HG03354 (cell line): Measurements from ENCODE around the gene TRIM36.

Source experiments
- ATAC-seq: cut with Tn5 transposase; IDR thresholded peaks from one replicate; pipeline ENCODE4 v1.9.1; 2021; ENCODE audit warnings: mild to moderate bottlenecking; ENCODE audit not compliant: unreplicated experiment, poor library complexity, severe bottlenecking

TRIM36 gene, protein sequence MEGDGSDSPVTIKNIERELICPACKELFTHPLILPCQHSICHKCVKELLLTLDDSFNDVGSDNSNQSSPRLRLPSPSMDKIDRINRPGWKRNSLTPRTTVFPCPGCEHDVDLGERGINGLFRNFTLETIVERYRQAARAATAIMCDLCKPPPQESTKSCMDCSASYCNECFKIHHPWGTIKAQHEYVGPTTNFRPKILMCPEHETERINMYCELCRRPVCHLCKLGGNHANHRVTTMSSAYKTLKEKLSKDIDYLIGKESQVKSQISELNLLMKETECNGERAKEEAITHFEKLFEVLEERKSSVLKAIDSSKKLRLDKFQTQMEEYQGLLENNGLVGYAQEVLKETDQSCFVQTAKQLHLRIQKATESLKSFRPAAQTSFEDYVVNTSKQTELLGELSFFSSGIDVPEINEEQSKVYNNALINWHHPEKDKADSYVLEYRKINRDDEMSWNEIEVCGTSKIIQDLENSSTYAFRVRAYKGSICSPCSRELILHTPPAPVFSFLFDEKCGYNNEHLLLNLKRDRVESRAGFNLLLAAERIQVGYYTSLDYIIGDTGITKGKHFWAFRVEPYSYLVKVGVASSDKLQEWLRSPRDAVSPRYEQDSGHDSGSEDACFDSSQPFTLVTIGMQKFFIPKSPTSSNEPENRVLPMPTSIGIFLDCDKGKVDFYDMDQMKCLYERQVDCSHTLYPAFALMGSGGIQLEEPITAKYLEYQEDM

DNA sequence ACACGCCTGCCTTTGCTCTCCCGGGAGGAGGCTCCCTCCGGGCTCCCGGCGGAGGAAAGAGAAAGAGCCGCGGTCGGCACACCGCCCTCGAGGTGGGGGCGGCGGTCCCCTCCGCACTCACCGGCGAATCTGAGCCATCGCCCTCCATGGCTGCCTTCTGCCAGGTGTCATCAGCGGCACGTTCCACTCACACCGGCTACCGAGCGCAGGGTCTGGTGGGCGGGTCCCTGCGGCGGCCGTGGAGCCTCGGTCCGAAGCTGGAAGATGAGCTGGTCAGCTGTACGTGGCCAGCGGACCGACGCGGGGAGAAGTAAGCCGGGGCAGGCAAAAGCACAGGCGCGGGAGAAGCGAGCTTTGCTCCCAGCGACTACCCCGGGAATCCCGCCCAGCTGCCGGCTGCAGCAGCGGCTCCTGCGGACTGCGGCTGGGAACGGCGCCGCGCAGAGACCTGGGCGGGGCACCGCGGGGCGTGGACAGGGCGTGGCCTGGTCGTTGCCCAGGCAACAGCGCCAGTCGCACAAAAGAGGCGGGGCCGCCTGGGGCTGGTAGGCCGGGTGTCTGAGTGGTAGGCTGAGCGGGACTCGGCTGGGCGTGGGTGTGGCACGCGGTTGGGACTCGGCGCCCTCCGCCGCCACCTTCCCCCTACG, at the start of gene TRIM36:
TRIM36 (minus strand) TSS at position 422 of the 647 bp plus-strand sequence; CDS start at position 148, 274 bp downstream.
- peak; percentile 97 for ATAC-seq

DNA sequence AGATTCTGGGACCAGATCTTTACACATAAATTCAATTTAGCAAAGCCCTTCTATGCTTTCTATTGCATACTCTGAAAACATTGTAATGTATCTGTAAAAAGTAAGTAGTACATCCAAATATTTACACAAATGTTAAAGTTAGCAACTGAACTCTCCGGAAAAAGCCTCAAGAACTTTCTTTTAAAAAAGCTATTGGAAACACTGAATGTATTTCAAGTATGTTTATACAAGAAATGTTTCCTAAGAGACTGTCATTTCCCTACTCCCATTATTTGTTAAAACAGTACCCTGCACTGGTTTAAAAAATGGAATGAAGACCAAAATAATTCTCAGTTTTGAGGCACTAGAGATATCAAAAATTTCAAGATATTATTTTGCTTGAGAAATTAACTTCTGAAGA, 44.8 kb upstream of the TRIM36 start:
- no peak for ATAC-seq

DNA sequence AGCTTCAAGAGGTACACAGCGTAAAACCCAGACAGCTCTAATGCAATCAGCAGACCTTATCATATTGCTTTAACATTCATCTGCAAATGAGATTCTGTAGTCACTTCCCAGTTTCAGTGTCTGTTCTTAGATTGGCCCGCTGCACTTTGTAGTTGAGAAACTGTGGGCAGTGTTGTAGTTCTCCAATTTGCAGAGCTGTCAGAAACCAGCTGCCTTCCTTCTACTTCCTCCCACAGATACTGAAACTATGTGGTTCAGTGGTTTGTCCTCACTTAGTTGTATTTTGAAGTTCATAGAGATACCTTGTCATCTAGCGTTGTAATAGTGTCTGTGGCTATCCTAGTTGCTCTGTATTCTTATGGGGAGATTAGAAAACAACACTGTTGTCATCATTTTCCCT, 39.6 kb upstream of the TRIM36 start:
- peak; percentile 100 for ATAC-seq

DNA sequence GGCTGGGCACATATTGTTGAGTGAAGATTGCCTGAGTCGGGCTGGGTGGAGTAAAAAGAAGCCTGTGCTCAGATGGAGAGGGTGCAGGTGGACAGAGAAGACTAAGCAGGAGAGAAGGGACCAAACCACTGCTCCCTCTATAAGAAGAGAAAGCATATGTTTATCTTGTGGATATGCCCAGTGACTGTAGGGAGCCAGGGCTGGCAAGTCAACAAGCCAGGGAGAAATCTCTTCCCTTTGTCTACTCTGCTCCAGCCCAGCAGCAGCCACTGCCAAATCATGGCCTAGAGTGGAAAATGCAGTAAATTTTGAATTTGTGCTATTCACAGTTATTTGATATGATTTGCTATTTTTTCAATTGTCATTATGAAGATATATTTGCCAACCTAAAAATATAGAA, 33.2 kb upstream of the TRIM36 start:
- ATAC-seq, result no peak

DNA sequence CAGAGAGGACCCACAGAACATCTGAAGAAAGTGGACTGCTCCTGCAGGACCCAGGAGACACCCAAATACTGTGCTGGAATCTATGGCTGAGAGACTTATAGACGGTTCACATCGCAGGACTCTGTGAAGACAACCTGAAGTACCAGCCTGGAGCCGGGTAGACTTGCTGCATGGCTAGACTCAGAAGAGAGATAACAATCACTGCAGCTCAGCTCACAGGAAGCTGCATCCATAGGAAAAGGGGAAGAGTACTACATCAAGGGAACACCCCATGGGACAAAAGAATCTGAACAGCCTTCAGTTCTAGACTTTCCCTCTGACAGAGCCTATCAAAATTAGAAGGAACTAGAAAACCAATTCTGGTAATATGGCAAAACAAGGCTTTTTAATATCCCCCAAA, 26.5 kb upstream of the TRIM36 start:
- no peak for ATAC-seq

DNA sequence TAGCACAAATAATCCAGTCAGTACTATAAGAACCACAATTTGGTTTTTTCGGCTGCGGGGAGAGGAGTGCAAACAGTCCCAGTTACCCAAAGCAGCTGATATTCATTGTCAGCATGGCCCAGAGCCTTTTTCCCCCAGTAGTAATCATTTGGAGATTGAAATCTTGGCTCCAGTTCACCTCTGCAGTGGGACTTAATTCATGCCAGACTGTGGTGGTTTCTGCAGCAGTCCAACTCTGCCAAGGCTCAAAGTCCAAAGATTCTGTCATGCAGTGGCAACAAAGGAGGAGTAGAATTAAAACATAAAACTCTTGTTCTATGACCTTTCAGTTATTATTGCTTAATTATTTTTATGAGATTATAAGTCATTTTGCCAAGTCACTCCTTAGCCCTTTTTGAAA, 25.0 kb upstream of the TRIM36 start:
- no peak for ATAC-seq

DNA sequence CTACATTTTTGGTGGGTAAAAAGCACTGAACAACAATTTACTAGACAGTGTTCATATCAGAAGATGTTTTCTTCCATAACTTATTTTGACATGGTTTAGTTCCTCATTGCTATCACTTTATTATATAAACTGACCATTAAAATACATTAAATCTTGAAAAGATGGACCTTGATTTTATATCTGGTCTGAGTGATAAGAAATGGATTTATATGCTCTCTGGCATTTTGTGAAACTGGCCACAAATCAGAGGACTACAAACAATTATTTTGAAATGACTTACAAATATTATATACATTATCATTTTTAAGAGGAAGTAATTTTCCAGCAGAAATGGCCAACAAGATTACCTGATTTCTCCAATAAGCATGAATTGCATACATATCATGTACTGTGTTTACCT, 23.6 kb upstream of the TRIM36 start:
- no peak for ATAC-seq

DNA sequence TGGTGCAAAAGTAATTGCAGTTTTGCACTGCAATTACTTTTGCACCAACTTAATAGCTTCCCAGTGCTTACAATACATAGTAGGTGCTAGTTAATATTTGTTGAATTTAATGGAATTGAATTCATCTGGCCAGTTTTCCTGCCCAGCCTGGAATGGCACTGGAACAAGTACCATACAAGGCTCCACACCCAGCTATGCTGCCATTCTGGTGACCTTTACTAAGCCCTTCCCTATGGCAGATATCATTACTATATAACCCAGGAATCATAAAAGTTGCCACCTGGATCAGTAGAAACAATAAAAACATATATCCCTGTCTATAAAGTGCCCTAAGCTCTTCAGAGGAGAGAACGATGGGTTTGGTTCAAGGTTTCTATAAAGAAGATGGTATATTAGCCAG, 22.4 kb upstream of the TRIM36 start:
- no peak for ATAC-seq

DNA sequence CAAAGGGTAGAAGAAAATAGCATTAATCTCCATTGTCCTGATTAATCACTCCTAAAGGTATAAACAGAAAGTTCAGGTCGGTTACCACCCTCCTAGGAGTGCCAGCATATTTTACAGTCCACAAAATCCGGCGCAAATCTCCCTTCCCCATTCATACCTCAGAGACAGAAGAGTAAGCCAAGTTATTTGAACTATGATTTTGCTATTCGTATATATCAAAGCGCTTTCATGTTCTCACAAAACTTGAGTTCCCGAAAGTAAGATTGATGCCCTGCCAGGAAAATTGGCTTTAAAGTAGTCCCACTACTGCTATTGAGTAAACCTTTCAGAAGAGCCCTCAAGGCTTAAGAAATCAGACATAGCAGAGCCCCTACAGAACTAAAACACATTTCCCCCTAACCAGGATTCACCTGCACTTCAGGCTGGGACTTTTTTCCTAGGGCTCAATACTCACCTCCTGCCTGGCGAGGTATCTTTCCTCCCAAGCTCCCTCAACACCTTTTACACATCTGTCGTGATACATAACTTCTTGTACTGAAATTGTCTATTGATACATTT, 21.8 kb upstream of the TRIM36 start:
- ATAC-seq, result no peak

DNA sequence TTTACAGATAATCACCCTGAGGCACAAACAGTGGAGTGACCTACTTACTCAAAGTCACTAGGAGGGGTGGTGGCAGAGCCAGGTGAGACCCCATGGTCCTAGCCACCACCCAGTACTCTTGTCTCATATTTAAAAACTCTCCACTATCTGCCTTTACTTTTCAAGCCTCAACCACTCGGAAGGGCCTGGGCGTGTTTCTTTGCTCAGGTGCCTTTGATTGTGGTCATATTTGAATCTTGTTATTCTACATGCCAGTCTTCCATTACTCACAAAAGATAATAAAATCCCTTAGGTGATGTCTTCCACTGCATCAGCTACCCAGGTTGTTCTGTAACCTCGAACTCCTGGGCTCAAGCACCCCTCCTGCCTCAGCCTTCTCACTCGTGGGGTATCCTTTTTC, 20.7 kb upstream of the TRIM36 start:
- no peak for ATAC-seq

DNA sequence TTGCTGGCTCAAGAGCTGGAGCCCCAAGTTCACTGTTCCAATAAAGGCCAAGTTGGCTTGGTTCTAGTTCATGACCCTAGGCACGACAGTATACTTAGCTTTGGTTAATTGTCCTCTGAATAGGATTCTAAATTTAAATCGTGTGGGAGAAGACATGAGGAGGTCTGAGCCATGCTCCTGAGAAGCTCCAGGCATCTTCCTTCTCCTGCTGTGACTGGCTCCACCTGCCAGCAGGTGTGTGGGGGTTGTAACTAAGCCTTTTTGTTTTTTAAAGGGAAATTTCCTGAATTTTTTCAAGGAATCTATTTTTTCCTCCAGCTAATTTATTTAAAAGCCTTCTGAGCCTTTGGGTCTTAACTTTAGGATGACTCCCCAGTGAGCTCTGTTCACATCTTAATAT, 20.2 kb upstream of the TRIM36 start:
- no peak for ATAC-seq

DNA sequence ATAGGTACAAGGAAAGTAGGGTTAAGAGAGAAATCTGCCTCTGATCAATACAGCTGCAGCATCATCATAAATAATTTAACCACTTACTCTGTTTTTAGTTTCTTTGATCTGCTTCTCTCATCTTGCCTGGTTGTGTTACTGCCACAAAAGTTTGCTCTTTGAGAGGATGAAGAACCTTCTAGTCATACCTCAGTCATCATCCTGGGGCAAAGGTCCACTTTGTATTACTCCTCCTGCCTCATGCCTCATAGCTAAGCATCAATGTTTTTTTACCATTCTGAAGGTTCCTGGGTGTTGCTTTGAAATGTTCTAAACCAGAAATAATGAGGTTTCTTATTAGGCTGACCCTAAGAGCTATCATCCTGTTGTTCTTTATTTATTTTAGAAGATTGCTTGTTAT, 17.1 kb upstream of the TRIM36 start:
- ATAC-seq, result no peak

DNA sequence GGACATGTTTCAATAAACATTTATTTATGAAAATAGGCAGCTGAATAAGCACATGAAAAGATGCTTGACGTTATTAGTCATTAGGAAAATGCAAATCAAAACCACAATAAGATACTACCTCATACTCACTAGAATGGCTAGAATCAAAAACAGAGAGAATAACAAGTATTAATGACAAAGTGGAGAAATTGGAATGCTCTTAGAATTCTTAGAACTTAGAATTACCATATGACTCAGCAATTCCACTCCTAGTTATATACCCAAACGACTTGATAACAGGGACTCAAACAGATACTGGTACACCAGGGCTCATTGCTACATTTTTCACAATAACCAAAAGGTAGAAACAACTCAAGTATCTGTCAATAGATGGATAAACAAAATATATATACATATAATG, 15.1 kb upstream of the TRIM36 start:
- ATAC-seq, result no peak

DNA sequence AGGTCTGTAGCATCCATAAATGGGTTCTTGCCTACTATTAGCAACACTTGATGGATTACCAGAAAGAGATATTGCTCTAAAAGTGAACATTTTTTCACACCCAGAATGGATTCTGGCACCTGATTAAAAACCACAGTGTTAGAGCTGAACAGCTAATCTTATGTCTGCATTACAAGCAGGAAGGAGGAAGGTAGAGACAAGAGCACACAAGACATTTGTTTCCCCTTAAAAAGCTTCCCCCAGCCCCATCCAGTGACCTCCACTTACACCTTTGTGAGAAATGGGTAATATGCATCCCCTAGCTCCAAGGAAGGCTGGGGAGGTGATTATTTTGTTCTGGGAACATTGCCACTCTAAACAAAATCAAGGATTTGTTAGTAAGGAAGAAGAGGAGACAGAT, 12.0 kb upstream of the TRIM36 start:
- no peak for ATAC-seq

DNA sequence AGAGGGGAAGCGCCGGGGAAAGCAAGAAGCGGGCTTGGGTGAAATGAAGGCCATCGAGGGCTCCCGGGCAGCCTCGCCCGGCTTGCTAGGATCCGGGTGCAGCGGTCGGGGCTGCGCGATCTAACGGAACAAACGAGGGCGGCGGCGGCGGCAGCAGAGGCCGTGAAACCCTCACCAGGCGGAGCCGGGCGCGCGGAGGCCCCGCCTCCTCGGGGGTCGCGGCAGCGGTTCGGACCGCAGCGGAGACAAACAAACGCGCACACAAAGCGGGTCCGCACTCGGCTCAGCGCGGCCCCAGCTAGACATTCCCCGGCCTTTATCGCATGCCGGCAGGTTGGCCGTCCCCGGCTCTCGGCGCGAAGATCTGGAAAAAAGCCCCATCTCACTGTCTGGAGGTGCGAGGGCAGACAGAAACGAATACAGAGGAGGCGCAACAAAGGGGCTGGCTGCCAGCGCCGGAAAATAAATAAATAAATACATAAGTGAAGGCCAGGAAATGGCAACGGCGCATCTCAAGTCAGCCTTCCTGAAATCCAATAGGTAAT, 10.5 kb upstream of the TRIM36 start:
- ATAC-seq, result peak; percentile 62

DNA sequence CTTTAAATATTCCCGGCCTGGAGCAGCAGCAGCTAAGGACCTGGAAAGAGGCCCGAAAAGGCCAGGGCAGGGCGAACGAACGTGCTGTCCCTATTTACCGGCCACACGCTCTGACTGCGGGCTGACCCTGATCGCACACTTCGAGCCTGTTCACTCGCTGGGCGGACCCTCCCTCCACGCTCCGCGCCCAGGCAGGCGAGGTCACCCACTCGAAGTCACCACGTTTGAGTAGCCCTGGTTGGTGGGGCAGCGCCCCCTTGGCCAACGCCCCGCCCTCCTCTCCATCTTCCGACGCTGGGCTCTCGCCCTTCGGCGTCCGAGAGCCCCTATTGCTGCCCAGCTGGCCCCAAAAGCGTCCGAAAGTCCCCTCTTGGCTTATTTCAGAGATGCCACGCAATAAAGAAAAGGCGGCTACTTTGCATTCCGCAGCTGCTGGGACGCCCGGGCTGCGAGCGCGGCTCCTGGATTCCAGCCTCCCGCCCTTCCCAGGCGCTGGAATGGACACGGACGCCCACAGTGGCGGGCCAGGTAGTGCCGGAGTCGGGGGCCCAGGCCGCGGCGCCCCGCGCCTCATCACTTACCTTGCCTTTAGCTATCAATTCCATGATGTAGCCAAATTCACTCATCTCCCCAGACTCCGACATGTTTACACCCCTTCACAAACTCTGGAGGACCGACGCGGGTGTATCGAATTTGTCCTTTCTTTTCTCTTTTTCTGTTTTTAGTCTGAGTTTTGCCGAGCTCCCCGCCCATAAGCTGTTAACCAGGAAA, 9.9 kb upstream of the TRIM36 start:
- peak; percentile 34 for ATAC-seq

DNA sequence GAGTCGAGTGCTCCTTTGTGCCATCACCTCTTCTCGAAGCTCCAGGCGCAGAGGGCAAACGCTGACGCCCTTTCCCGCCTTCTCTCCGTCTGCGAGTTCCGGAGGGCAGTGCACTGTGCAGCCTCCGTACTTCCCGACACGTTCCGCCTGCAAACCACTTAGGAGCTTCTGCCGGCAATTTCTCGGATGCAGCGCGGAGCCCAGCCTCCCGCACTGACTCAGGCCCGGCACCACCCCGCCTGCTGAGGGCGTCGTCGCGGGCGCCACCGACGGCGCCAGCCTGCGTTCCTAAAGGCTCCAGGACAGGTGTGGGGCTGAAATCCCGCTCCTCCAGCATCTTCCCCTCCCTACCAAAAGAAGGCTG, 9.3 kb upstream of the TRIM36 start:
- ATAC-seq, result peak; percentile 6

DNA sequence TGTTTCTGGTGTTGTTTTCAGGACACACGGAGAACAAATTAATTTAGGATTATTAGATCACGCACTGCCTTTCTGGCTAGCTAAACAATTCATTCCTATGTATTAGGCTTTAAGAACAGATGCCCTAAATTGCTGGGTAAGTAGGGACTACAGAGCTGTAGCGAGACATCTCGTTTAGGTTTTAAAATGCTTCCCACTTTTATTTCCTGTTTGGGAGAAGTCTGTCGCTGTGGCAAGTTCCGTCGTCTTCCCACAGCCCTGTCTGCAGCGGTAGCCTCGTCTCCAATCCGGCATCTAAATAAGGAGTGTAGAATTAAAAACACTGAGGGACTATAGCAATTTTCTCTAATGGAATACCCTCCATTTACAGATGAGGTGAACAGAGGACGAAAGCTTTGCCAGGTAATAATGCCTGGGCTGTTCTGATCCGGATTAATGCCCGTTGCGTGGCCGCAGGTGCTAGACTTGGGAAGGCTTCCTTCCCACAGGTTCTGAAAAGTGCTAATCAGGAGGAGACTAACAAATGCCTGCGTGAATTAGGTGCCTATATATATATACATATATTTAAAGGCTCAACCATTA, 1.3 kb upstream of the TRIM36 start:
- no peak for ATAC-seq
